Activated T-helper 2 cell treated with anti-CD3 and anti-CD28 coated beads, Interferon-gamma antibody, Interleukin-2, Interleukin-4, amounts not matched to agents 10 μg/mL and 5 μg/mL and 100 μg/mL, durations not matched to agents 14 hours and 24 hours and 36 hours (primary cell): ENCODE results near the gene TYK2. TPM values are rescaled to one million over a fixed set of nuclear protein-coding genes. Genes with fewer than 3 reads are reported as not detected.
A peak's percentile ranks its signal among the peaks of the same experiment; 100 is the strongest.
"Not testable (repeated sequence)": the region's sequence is repeated elsewhere in the genome, so short reads cannot be mapped to it uniquely, and the experiment has no call there.

ENCODE experiments used
- DNase-seq: peaks from one replicate; pipeline ENCODE4 v3.0.0; 2021; ENCODE audit warnings: low spot score
- H3K27ac Mint-ChIP-seq: one replicate; pipeline ENCODE4 v1.8.0; 2021; ENCODE audit warnings: mixed read lengths
- H3K27me3 Mint-ChIP-seq: one replicate; pipeline ENCODE4 v1.8.0; 2021; ENCODE audit warnings: low read depth, mixed read lengths
- H3K36me3 Mint-ChIP-seq: one replicate; pipeline ENCODE4 v1.8.0; 2021; ENCODE audit warnings: low read depth, mixed read lengths
- H3K4me1 Mint-ChIP-seq: one replicate; pipeline ENCODE4 v1.8.0; 2021; ENCODE audit warnings: low read depth, mixed read lengths
- H3K4me3 Mint-ChIP-seq: one replicate; pipeline ENCODE4 v1.8.0; 2021; ENCODE audit warnings: low read depth, mild to moderate bottlenecking, moderate library complexity, mixed read lengths
- H3K9me3 Mint-ChIP-seq: one replicate; pipeline ENCODE4 v1.8.0; 2021; ENCODE audit warnings: mixed read lengths
- intact Hi-C: fragments of 100-400 bp; cut with micrococcal nuclease; formaldehyde crosslinking; loops from one replicate; pipeline ENCODE4 v1.15.1; 2023
- total RNA-seq: library from RNA; stranded (reverse); gene quantifications from 2 replicates; pipeline ENCODE4 v1.2.3, GENCODE V29; 2022

The TYK2 gene
- total RNA-seq, 1 donor from 2014 or later, result 250 TPM

GRCh38 chr19:10403137-10404021 is 23.0 kb upstream of the TYK2 start, which contains the start of gene CDC37:
CDC37 (minus strand) TSS chr19:10403542; CDS start chr19:10403479, 63 bp downstream.
- Mint-ChIP-seq H3K4me1 (peaks cover 41% of the 10 kb centered on the region), H3K27me3 (no peaks in the 10 kb centered on the region), H3K4me3 (peak within 1 kb of the TSS; percentile 96), H3K27ac (peak within 1 kb of the TSS; percentile 87), H3K36me3 (peaks cover 43% of the 10 kb centered on the region), H3K9me3 (no peaks in the 10 kb centered on the region)
- intact Hi-C loops, result loop anchor here (1.0 to 10.0 kb wide), 7 partner anchors 9 to 251 kb away; partner anchors contain the start of genes ILF3 and KRI1
- DNase-seq, result peak; percentile 98

GRCh38 chr19:10402441-10403038 is 22.2 kb upstream of the TYK2 start:
- H3K9me3 Mint-ChIP-seq, result no peaks in the 10 kb centered on the region
- H3K27me3 Mint-ChIP-seq, result no peaks in the 10 kb centered on the region
- peak overlapping the region; percentile 96 for H3K4me3 Mint-ChIP-seq

GRCh38 chr19:10399878-10400277 is 19.5 kb upstream of the TYK2 start:
- no peak overlapping the region for H3K4me3 Mint-ChIP-seq
- H3K27me3 Mint-ChIP-seq, result no peaks in the 10 kb centered on the region
- H3K4me1 Mint-ChIP-seq, result peaks cover 19% of the 10 kb centered on the region
- H3K9me3 Mint-ChIP-seq, result no peaks in the 10 kb centered on the region
- peaks cover 64% of the 10 kb centered on the region for H3K36me3 Mint-ChIP-seq
- no peak for DNase-seq
- no peak overlapping the region for H3K27ac Mint-ChIP-seq
- intact Hi-C loops, result loop anchor here (10.0 kb wide), 1 partner anchor 255 kb away; the partner anchor contains the start of gene ILF3

More at GRCh38 chr19:10402441-10403038, 22.2 kb upstream of the TYK2 start:
- peaks cover 50% of the 10 kb centered on the region for H3K36me3 Mint-ChIP-seq
- H3K4me1 Mint-ChIP-seq, result peaks cover 37% of the 10 kb centered on the region
- H3K27ac Mint-ChIP-seq, result peak overlapping the region; percentile 76
- DNase-seq, result no peak
- intact Hi-C loops, result loop anchor here (1.0 to 10.0 kb wide), 4 partner anchors 34 to 252 kb away; partner anchors contain the start of genes ILF3 and KRI1

- Mint-ChIP-seq H3K4me1 (peaks cover 19% of the 10 kb centered on the region), H3K36me3 (peaks cover 64% of the 10 kb centered on the region)
- H3K4me3 Mint-ChIP-seq, H3K27ac Mint-ChIP-seq, H3K9me3 Mint-ChIP-seq, intact Hi-C loops, H3K27me3 Mint-ChIP-seq, DNase-seq: not testable (repeated sequence)
Observed at GRCh38 chr19:10399340-10399739, 19.0 kb upstream of the TYK2 start.

GRCh38 chr19:10398819-10399218 is 18.4 kb upstream of the TYK2 start:
- intact Hi-C loops, result no loop called here
- Mint-ChIP-seq H3K27ac (no peak overlapping the region), H3K36me3 (peaks cover 64% of the 10 kb centered on the region), H3K9me3 (no peaks in the 10 kb centered on the region), H3K27me3 (no peaks in the 10 kb centered on the region), H3K4me3 (no peak overlapping the region), H3K4me1 (peaks cover 19% of the 10 kb centered on the region)
- no peak for DNase-seq

GRCh38 chr19:10395917-10396316 is 15.5 kb upstream of the TYK2 start:
- peaks cover 8% of the 10 kb centered on the region for H3K4me1 Mint-ChIP-seq
- no peaks in the 10 kb centered on the region for H3K9me3 Mint-ChIP-seq
- H3K36me3 Mint-ChIP-seq, result peaks cover 66% of the 10 kb centered on the region

GRCh38 chr19:10395436-10395835 is 15.1 kb upstream of the TYK2 start:
- Mint-ChIP-seq H3K9me3 (no peaks in the 10 kb centered on the region), H3K36me3 (peaks cover 70% of the 10 kb centered on the region), H3K4me1 (peaks cover 8% of the 10 kb centered on the region)

More at GRCh38 chr19:10395917-10396316, 15.5 kb upstream of the TYK2 start:
- no peak for DNase-seq
- Mint-ChIP-seq H3K27me3 (no peaks in the 10 kb centered on the region), H3K4me3 (no peak overlapping the region), H3K27ac (no peak overlapping the region)
- intact Hi-C loops, result no loop called here

GRCh38 chr19:10395003-10395402 is 14.6 kb upstream of the TYK2 start:
- no peak overlapping the region for H3K4me3 Mint-ChIP-seq
- no peaks in the 10 kb centered on the region for H3K27me3 Mint-ChIP-seq
- intact Hi-C loops, result no loop called here
- DNase-seq, result no peak
- no peaks in the 10 kb centered on the region for H3K9me3 Mint-ChIP-seq
- H3K4me1 Mint-ChIP-seq, result peaks cover 8% of the 10 kb centered on the region
- no peak overlapping the region for H3K27ac Mint-ChIP-seq
- H3K36me3 Mint-ChIP-seq, result peaks cover 67% of the 10 kb centered on the region

More at GRCh38 chr19:10395436-10395835, 15.1 kb upstream of the TYK2 start:
- no peak for DNase-seq
- intact Hi-C loops, result no loop called here
- Mint-ChIP-seq H3K4me3 (no peak overlapping the region), H3K27me3 (no peaks in the 10 kb centered on the region), H3K27ac (no peak overlapping the region)

GRCh38 chr19:10393137-10393536 is 12.8 kb upstream of the TYK2 start:
- no peaks in the 10 kb centered on the region for H3K27me3 Mint-ChIP-seq
- H3K4me3 Mint-ChIP-seq, result no peak overlapping the region
- peaks cover 8% of the 10 kb centered on the region for H3K4me1 Mint-ChIP-seq
- no peaks in the 10 kb centered on the region for H3K9me3 Mint-ChIP-seq
- H3K27ac Mint-ChIP-seq, result no peak overlapping the region
- DNase-seq, result no peak
- intact Hi-C loops, result no loop called here
- H3K36me3 Mint-ChIP-seq, result peaks cover 67% of the 10 kb centered on the region

GRCh38 chr19:10392120-10392519 is 11.7 kb upstream of the TYK2 start:
- Mint-ChIP-seq H3K9me3 (no peaks in the 10 kb centered on the region), H3K4me3 (no peak overlapping the region), H3K27me3 (no peaks in the 10 kb centered on the region), H3K4me1 (peaks cover 5% of the 10 kb centered on the region), H3K27ac (no peak overlapping the region), H3K36me3 (peaks cover 61% of the 10 kb centered on the region)
- intact Hi-C loops, result no loop called here
- DNase-seq, result no peak

GRCh38 chr19:10390652-10391286 is 10.4 kb upstream of the TYK2 start:
- H3K4me1 Mint-ChIP-seq, result peaks cover 5% of the 10 kb centered on the region
- no peaks in the 10 kb centered on the region for H3K9me3 Mint-ChIP-seq
- H3K27me3 Mint-ChIP-seq, result no peaks in the 10 kb centered on the region
- peak; percentile 51 for DNase-seq
- H3K36me3 Mint-ChIP-seq, result peaks cover 47% of the 10 kb centered on the region
- intact Hi-C loops, result no loop called here
- H3K4me3 Mint-ChIP-seq, result no peak overlapping the region
- no peak overlapping the region for H3K27ac Mint-ChIP-seq

- Mint-ChIP-seq H3K4me3 (no peak overlapping the region), H3K27ac (no peak overlapping the region), H3K4me1 (peaks cover 5% of the 10 kb centered on the region), H3K27me3 (no peaks in the 10 kb centered on the region), H3K36me3 (peaks cover 41% of the 10 kb centered on the region), H3K9me3 (no peaks in the 10 kb centered on the region)
- no peak for DNase-seq
- intact Hi-C loops, result loop anchor here (1.0 kb wide), 2 partner anchors 120 to 130 kb away; no protein-coding TSS in a partner anchor
Observed at GRCh38 chr19:10389863-10390262, 9.5 kb upstream of the TYK2 start.
